HG03175 (cell line): Measurements from ENCODE around the gene TCL1B.
"Not testable (repeated sequence)": the region's sequence is repeated elsewhere in the genome, so short reads cannot be mapped to it uniquely, and the experiment has no call there.

ENCODE experiments used
- ATAC-seq: cut with Tn5 transposase; IDR thresholded peaks from one replicate; pipeline ENCODE4 v1.9.1; 2021; ENCODE audit warnings: mild to moderate bottlenecking, moderate library complexity; ENCODE audit not compliant: unreplicated experiment

The TCL1B gene

GRCh38 chr14:95685978-95686922 is at the start of gene TCL1B:
Gene TCL1B (plus strand): TSS chr14:95686426. CDS start chr14:95686468, 42 bp downstream.
- no peak for ATAC-seq

- no peak for ATAC-seq
Observed at GRCh38 chr14:95644981-95645380, 41.2 kb upstream of the TCL1B start.

GRCh38 chr14:95645389-95645996 is 40.7 kb upstream of the TCL1B start:
- ATAC-seq, result no peak

- ATAC-seq, result no peak
Observed at GRCh38 chr14:95647926-95648325, 38.3 kb upstream of the TCL1B start.

- no peak for ATAC-seq
Observed at GRCh38 chr14:95649230-95649629, 37.0 kb upstream of the TCL1B start.

- ATAC-seq, result no peak
Observed at GRCh38 chr14:95651028-95651427, 35.2 kb upstream of the TCL1B start.

GRCh38 chr14:95651821-95652583 is 34.2 kb upstream of the TCL1B start:
- ATAC-seq, result no peak

- ATAC-seq, result peak; percentile 60
Observed at GRCh38 chr14:95652690-95653089, 33.5 kb upstream of the TCL1B start.

GRCh38 chr14:95655461-95655860 is 30.8 kb upstream of the TCL1B start:
- no peak for ATAC-seq

GRCh38 chr14:95656634-95657033 is 29.6 kb upstream of the TCL1B start:
- ATAC-seq, result no peak

GRCh38 chr14:95657454-95657853 is 28.8 kb upstream of the TCL1B start:
- ATAC-seq, result no peak

GRCh38 chr14:95659293-95659989 is 26.8 kb upstream of the TCL1B start:
- ATAC-seq, result no peak

- no peak for ATAC-seq
Observed at GRCh38 chr14:95659990-95660385, 26.2 kb upstream of the TCL1B start.

GRCh38 chr14:95660651-95661515 is 25.3 kb upstream of the TCL1B start:
- no peak for ATAC-seq

GRCh38 chr14:95662376-95663186 is 23.6 kb upstream of the TCL1B start:
- ATAC-seq, result peak; percentile 31

- peak; percentile 29 for ATAC-seq
Observed at GRCh38 chr14:95663226-95663797, 22.9 kb upstream of the TCL1B start.

- no peak for ATAC-seq
Observed at GRCh38 chr14:95664066-95664465, 22.2 kb upstream of the TCL1B start.

GRCh38 chr14:95664546-95664945 is 21.7 kb upstream of the TCL1B start:
- ATAC-seq, result peak; percentile 44

- ATAC-seq, result not testable (repeated sequence)
Observed at GRCh38 chr14:95665530-95665929, 20.7 kb upstream of the TCL1B start.
